SK-N-SH treated with all-trans-retinoic acid at 6 μM for 48 hours (cell line): ENCODE data around the gene BSN.

Experiments used
- CREB5 ChIP-seq: fragments of 250-450 bp; sonication (Bioruptor Pico); IDR thresholded peaks from 2 replicates; pipeline ENCODE4 v1.5.1; 2020; ENCODE audit warnings: low read depth, mild to moderate bottlenecking, moderate library complexity
- ESRRG ChIP-seq: fragments of 250-450 bp; sonication (Bioruptor Pico); IDR thresholded peaks from 2 replicates; pipeline ENCODE4 v1.6.1; 2021; ENCODE audit warnings: mild to moderate bottlenecking
- GLIS3 ChIP-seq: fragments of 250-450 bp; sonication (Bioruptor Pico); IDR thresholded peaks from 2 replicates; pipeline ENCODE4 v1.5.0; 2020; ENCODE audit warnings: mild to moderate bottlenecking, moderate library complexity
- OSR1 ChIP-seq: fragments of 250-450 bp; sonication (Bioruptor Pico); IDR thresholded peaks from 2 replicates; pipeline ENCODE4 v1.8.0; 2022; ENCODE audit warnings: moderate library complexity, mild to moderate bottlenecking, inconsistent platforms
- PPARA ChIP-seq: fragments of 250-450 bp; sonication (Bioruptor Pico); IDR thresholded peaks from 2 replicates; pipeline ENCODE4 v1.5.0; 2020; ENCODE audit warnings: mild to moderate bottlenecking, borderline replicate concordance
- RARB ChIP-seq: fragments of 250-450 bp; sonication (Bioruptor Pico); IDR thresholded peaks from 2 replicates; pipeline ENCODE4 v1.8.0; 2021; ENCODE audit warnings: mild to moderate bottlenecking, moderate library complexity
- TOX ChIP-seq: fragments of 250-450 bp; sonication (Bioruptor Pico); IDR thresholded peaks from 2 replicates; pipeline ENCODE4 v1.8.0; 2021; ENCODE audit warnings: mild to moderate bottlenecking, moderate library complexity, borderline replicate concordance
- ZFP3 ChIP-seq: fragments of 250-450 bp; sonication (Bioruptor Pico); IDR thresholded peaks from 2 replicates; pipeline ENCODE4 v1.5.0; 2020; ENCODE audit warnings: mild to moderate bottlenecking, moderate library complexity
- ZNF565 ChIP-seq: fragments of 450-650 bp; formaldehyde crosslinking; conservative IDR thresholded peaks from 2 replicates; pipeline ENCODE4 v1.5.0; 2020; ENCODE audit warnings: low read depth, mild to moderate bottlenecking, moderate library complexity
- ZNF70 ChIP-seq: fragments of 450-650 bp; formaldehyde crosslinking; IDR thresholded peaks from 2 replicates; pipeline ENCODE4 v1.5.0; 2020; ENCODE audit warnings: mild to moderate bottlenecking, moderate library complexity
- ZNF8 ChIP-seq: fragments of 450-650 bp; formaldehyde crosslinking; IDR thresholded peaks from 2 replicates; pipeline ENCODE4 v1.5.0; 2020; ENCODE audit warnings: mild to moderate bottlenecking, moderate library complexity
- TF ChIP-seq, protein P1 (sequence below): fragments of 250-450 bp; sonication (Bioruptor Pico); IDR thresholded peaks from 2 replicates; pipeline ENCODE4 v1.8.0; 2020; ENCODE audit warnings: mild to moderate bottlenecking, moderate library complexity, borderline replicate concordance

- TF ChIP-seq, protein P1, sequence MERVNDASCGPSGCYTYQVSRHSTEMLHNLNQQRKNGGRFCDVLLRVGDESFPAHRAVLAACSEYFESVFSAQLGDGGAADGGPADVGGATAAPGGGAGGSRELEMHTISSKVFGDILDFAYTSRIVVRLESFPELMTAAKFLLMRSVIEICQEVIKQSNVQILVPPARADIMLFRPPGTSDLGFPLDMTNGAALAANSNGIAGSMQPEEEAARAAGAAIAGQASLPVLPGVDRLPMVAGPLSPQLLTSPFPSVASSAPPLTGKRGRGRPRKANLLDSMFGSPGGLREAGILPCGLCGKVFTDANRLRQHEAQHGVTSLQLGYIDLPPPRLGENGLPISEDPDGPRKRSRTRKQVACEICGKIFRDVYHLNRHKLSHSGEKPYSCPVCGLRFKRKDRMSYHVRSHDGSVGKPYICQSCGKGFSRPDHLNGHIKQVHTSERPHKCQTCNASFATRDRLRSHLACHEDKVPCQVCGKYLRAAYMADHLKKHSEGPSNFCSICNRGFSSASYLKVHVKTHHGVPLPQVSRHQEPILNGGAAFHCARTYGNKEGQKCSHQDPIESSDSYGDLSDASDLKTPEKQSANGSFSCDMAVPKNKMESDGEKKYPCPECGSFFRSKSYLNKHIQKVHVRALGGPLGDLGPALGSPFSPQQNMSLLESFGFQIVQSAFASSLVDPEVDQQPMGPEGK (CRISPR knock-in tag), result no peak
- TF ChIP-seq ZFP3 (CRISPR knock-in tag), result no peak
- TF ChIP-seq ZNF70 (CRISPR knock-in tag), result no peak
- no peak for TF ChIP-seq TOX (CRISPR knock-in tag)
- TF ChIP-seq ZNF8 (CRISPR knock-in tag), result no peak
- TF ChIP-seq PPARA, result no peak
- no peak for TF ChIP-seq ESRRG (CRISPR knock-in tag)
- no peak for TF ChIP-seq GLIS3 (CRISPR knock-in tag)
- no peak for TF ChIP-seq CREB5 (CRISPR knock-in tag)
- TF ChIP-seq OSR1 (CRISPR knock-in tag), result no peak
- no peak for TF ChIP-seq RARB (CRISPR knock-in tag)
- no peak for TF ChIP-seq ZNF565
Observed at GRCh38 chr3:49715611-49716121, 161.4 kb downstream of the BSN start.
